Small intestine (tissue), 7 donors: ENCODE results near the gene CEBPZOS. TPM values are rescaled to one million over a fixed set of nuclear protein-coding genes. Genes with fewer than 3 reads are reported as not detected.
A peak's percentile ranks its signal among the peaks of the same experiment; 100 is the strongest.
"Not testable (repeated sequence)": the region's sequence is repeated elsewhere in the genome, so short reads cannot be mapped to it uniquely, and the experiment has no call there.

Source experiments
- DNase-seq, 2 donors: peaks; one replicate each; pipeline versions ENCODE4 v3.0.0 to v3.0.0-alpha.2; 2013
- FAIRE-seq: peaks from 2 replicates; lab custom pipeline; 2012; peaks lifted over from hg19 to GRCh38; lab: Jason Lieb, UNC
- H3K27ac ChIP-seq, 3 donors: one replicate each; pipeline ENCODE4 v1.5.1; 2013; ENCODE audit warnings: low read length in 2 of 3, mild to moderate bottlenecking in 2 of 3, control low read depth in 1 of 3, inconsistent platforms in 1 of 3, low read depth in 1 of 3, moderate library complexity in 1 of 3
- H3K27me3 ChIP-seq, 3 donors: one replicate each; pipeline ENCODE4 v1.6.1; 2013; ENCODE audit warnings: low read length in 3 of 3, inconsistent platforms in 1 of 3; ENCODE audit not compliant: control insufficient read depth in 3 of 3, insufficient read depth in 3 of 3
- H3K36me3 ChIP-seq, 3 donors: one replicate each; pipeline ENCODE4 v1.6.1; 2013; ENCODE audit warnings: low read length in 3 of 3, inconsistent platforms in 1 of 3, low read depth in 1 of 3, mild to moderate bottlenecking in 1 of 3, moderate library complexity in 1 of 3; ENCODE audit not compliant: control insufficient read depth in 3 of 3, insufficient read depth in 2 of 3
- H3K4me1 ChIP-seq, 3 donors: one replicate each; pipeline ENCODE4 v1.6.1; 2013; ENCODE audit warnings: low read length in 2 of 3, inconsistent platforms in 1 of 3, low read depth in 1 of 3, mild to moderate bottlenecking in 1 of 3, moderate library complexity in 1 of 3; ENCODE audit not compliant: control insufficient read depth in 3 of 3, insufficient read depth in 2 of 3
- H3K4me3 ChIP-seq, 3 donors: one replicate each; pipeline ENCODE4 v1.5.1; 2013; ENCODE audit warnings: low read length in 3 of 3, control low read depth in 1 of 3, inconsistent platforms in 1 of 3, low read depth in 1 of 3, mild to moderate bottlenecking in 1 of 3, moderate library complexity in 1 of 3
- H3K9me3 ChIP-seq, 2 donors: one replicate each; pipeline ENCODE4 v1.6.1; 2013; ENCODE audit warnings: low read depth in 1 of 2, low read length in 1 of 2; ENCODE audit not compliant: control insufficient read depth in 2 of 2, insufficient read depth in 1 of 2
- WGBS, 3 donors: extraction: QIAGEN DNeasy Blood & Tissue Kit; methylation state at CpG; one replicate each; pipeline ENCODE4 v1.1.7; 2013; 5-methylcytosine and 5-hydroxymethylcytosine counted together
- polyA plus RNA-seq, 4 donors: library from polyadenylated mRNA; stranded (reverse) in 3 of 4; unstranded in 1 of 4; fragments of 200-250 nt in 3 of 4; fragments of 120-200 nt in 1 of 4; gene quantifications; one replicate each; pipeline versions ENCODE4 v1.2.1 to v1.2.3, GENCODE V29; 2013
- donor health status: healthy with polysubstance abuse.
- donor health status: control.
- donor health status: control.
- donor health status: Bipolar disorder and iron deficiency.
- donor health status: healthy.

The CEBPZOS gene
- polyA plus RNA-seq, 4 donors: 25.9 to 54.6 (median 45.5) TPM

DNA sequence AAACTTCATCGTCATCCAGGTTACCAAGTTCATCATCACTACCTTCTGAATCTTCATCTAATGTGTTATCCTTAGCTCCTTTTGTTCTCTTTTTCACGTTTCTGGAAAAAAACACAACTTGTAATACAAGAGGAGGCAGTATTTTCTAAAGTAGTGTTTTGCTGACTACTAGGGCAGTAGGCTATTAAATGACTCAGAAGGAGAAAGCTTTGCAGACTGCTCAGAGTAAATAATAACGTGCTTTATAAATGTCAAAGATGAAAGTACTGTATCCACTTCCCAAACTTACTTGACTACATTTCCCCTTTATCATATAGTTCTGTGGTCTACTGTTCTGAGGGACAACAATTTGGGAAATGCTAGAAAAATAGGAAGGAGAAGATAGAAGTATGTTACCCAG lies 15.6 kb downstream of the CEBPZOS start:
- Histone ChIP-seq H3K4me3 (no peak overlapping the region), H3K36me3 (peaks cover 7 to 10% (median 9%) of the 10 kb centered on the region in 3 donors), H3K4me1 (no peaks in the 10 kb centered on the region), H3K9me3 (peaks cover 0 to 6% of the 10 kb centered on the region in 2 donors), H3K27me3 (no peaks in the 10 kb centered on the region), H3K27ac (no peak overlapping the region)
- FAIRE-seq: no peak
- DNase-seq: no peak
- 52 to 74% (median 53%) methylated on average over 3 of the region's 3 CpGs for WGBS, 3 donors

DNA sequence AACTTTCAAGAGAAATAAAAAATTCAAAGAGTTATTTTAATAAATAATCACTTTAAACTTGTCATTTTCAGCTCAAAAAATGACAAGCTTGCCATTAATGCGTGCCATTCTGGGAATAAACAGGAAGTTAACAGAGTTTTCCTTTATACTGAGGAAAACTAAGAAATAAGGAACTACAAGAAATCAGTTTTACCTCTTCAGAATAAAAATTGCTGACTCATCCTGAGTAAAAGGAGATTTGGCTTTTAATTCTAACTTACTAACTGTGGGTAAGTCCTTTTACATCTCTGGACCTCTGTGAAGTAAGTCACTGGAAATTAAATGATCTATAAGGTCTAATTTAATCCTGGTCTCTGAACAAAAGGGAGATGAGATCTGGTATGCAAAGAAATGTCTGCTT lies 19.0 kb downstream of the CEBPZOS start:
- Histone ChIP-seq H3K27ac (no peak overlapping the region), H3K4me1 (no peaks in the 10 kb centered on the region), H3K27me3 (no peaks in the 10 kb centered on the region), H3K9me3 (no peaks in the 10 kb centered on the region), H3K36me3 (peaks cover 7 to 26% (median 8%) of the 10 kb centered on the region in 3 donors), H3K4me3 (no peak overlapping the region)
- FAIRE-seq (no peak), DNase-seq (no peak)
- WGBS, 3 donors: 80 to 93% (median 91%) methylated on average over 1 of the region's 1 CpG

- WGBS, 3 donors: 90 to 94% (median 92%) methylated on average over 4 of the region's 4 CpGs
- FAIRE-seq (no peak), DNase-seq (no peak)
- no peaks in the 10 kb centered on the region for H3K27me3 ChIP-seq
- no peak overlapping the region for H3K4me3 ChIP-seq
- no peak overlapping the region for H3K27ac ChIP-seq
- H3K36me3 ChIP-seq: peaks cover 13 to 29% (median 14%) of the 10 kb centered on the region in 3 donors
- no peaks in the 10 kb centered on the region for H3K9me3 ChIP-seq
- H3K4me1 ChIP-seq: no peaks in the 10 kb centered on the region
These were observed 22.8 kb downstream of the CEBPZOS start for GRCh38 chr2:37219046-37219445.

DNA sequence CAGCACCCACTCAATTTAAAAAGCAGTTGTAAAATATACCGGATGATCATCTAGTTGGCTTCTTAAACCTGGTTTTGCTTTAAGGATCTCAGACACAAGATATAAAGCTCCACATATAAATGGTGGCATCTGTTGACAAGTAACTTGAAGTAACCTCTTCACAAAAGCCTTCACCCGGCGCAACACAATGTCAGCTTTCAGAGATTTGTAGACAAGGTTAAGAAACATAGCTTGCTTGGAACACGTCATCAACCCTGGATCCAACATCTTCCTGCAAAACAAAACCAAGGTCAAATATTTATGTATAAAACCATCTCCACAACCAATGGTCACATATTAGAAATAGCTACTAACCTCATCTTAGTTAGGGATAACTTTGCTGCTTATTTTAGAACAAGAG lies 26.8 kb downstream of the CEBPZOS start:
- Histone ChIP-seq H3K4me1 (peaks cover 0 to 6% (median 0%) of the 10 kb centered on the region in 3 donors), H3K4me3 (no peak overlapping the region), H3K27ac (no peak overlapping the region), H3K9me3 (no peaks in the 10 kb centered on the region), H3K36me3 (peaks cover 12 to 26% (median 12%) of the 10 kb centered on the region in 3 donors), H3K27me3 (no peaks in the 10 kb centered on the region)
- WGBS, 3 donors: 95 to 98% (median 98%) methylated on average over 4 of the region's 4 CpGs
- FAIRE-seq (no peak), DNase-seq (no peak)

GRCh38 chr2:37224063-37224462 lies 27.8 kb downstream of the CEBPZOS start:
- DNase-seq: no peak
- Histone ChIP-seq H3K9me3 (no peaks in the 10 kb centered on the region), H3K27me3 (no peaks in the 10 kb centered on the region), H3K27ac (no peak overlapping the region), H3K36me3 (peaks cover 10 to 24% (median 12%) of the 10 kb centered on the region in 3 donors), H3K4me3 (no peak overlapping the region), H3K4me1 (peaks cover 0 to 6% (median 0%) of the 10 kb centered on the region in 3 donors)
- FAIRE-seq: no peak
- WGBS, 3 donors: 93 to 97% (median 96%) methylated on average over 1 of the region's 1 CpG

GRCh38 chr2:37225129-37225528 lies 28.8 kb downstream of the CEBPZOS start:
- not testable (repeated sequence) for H3K27ac ChIP-seq, DNase-seq, H3K4me1 ChIP-seq, FAIRE-seq, H3K27me3 ChIP-seq, H3K4me3 ChIP-seq, H3K9me3 ChIP-seq
- no CpG with 5 or more reads among the region's 2 CpGs for WGBS, 3 donors
- H3K36me3 ChIP-seq: peaks cover 7 to 20% (median 12%) of the 10 kb centered on the region in 3 donors

GRCh38 chr2:37226863-37227262 lies 30.6 kb downstream of the CEBPZOS start:
- WGBS, 3 donors: 95 to 99% (median 98%) methylated on average over 4 of the region's 4 CpGs
- DNase-seq: no peak
- H3K4me1 ChIP-seq: peaks cover 1 to 9% (median 5%) of the 10 kb centered on the region in 3 donors
- no peaks in the 10 kb centered on the region for H3K9me3 ChIP-seq
- no peak overlapping the region for H3K4me3 ChIP-seq
- FAIRE-seq: no peak
- peaks cover 0 to 10% (median 8%) of the 10 kb centered on the region in 3 donors for H3K36me3 ChIP-seq
- no peak overlapping the region for H3K27ac ChIP-seq
- H3K27me3 ChIP-seq: no peaks in the 10 kb centered on the region

DNA sequence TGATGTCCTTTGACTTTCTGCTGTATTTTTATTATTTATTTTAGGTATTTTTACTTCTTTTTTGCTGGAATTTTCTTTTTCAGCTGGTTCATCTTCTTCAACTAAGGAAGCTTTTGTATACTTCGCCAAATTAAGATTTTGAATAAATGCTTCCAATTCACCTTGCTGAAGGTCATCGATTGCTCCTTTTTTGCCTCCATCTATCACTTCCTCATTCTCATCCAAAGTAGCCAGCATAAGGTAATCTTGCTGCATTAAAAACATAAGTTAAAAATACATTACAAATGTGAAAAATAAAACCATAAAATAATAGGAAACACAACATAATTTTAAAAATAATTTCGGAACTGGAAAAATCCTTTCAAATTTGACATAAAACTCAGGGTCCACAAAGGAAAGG lies 32.5 kb downstream of the CEBPZOS start:
- 95 to 100% (median 98%) methylated on average over 3 of the region's 3 CpGs for WGBS, 3 donors
- FAIRE-seq (no peak), DNase-seq (no peak)
- Histone ChIP-seq H3K4me1 (peaks cover 4 to 12% (median 9%) of the 10 kb centered on the region in 3 donors), H3K36me3 (peaks cover 0 to 8% (median 2%) of the 10 kb centered on the region in 3 donors), H3K27ac (no peak overlapping the region), H3K9me3 (no peaks in the 10 kb centered on the region), H3K27me3 (no peaks in the 10 kb centered on the region), H3K4me3 (no peak overlapping the region)

DNA sequence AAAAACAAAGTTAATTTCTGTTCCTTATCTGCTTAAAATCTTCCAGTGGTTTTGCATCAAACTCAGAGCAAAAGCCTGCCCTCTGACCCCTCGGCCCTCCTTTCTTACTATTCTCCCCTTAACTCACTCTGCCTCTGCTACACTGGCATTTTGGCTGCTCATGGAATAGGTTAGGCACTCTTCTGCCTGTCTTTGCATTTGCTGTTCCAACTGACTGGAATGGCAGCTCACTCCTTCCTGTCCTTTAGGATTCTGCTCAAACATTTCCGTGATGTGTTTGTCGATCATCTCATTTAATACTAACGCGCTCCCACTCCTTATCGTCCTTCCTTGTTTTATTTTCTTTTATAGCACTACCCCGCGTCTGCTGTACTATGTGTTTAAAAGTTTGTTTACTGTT lies 34.3 kb downstream of the CEBPZOS start:
- DNase-seq (no peak), FAIRE-seq (no peak)
- peak overlapping the region; percentile 70 to 83 (median 71) for H3K4me3 ChIP-seq
- peaks cover 4 to 12% (median 9%) of the 10 kb centered on the region in 3 donors for H3K4me1 ChIP-seq
- peaks cover 0 to 12% (median 2%) of the 10 kb centered on the region in 3 donors for H3K36me3 ChIP-seq
- H3K27ac ChIP-seq: peak overlapping the region; percentile 68 to 95 (median 91)
- no peaks in the 10 kb centered on the region for H3K27me3 ChIP-seq
- 0 to 1% (median 1%) methylated on average over 8 of the region's 8 CpGs for whole genome bisulfite sequencing, 3 donors
- H3K9me3 ChIP-seq: no peaks in the 10 kb centered on the region
